ENCODE measurements around the gene CLIC3.
"Not testable (repeated sequence)": the region's sequence is repeated elsewhere in the genome, so short reads cannot be mapped to it uniquely, and the experiment has no call there.

Gene CLIC3, protein sequence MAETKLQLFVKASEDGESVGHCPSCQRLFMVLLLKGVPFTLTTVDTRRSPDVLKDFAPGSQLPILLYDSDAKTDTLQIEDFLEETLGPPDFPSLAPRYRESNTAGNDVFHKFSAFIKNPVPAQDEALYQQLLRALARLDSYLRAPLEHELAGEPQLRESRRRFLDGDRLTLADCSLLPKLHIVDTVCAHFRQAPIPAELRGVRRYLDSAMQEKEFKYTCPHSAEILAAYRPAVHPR

DNA sequence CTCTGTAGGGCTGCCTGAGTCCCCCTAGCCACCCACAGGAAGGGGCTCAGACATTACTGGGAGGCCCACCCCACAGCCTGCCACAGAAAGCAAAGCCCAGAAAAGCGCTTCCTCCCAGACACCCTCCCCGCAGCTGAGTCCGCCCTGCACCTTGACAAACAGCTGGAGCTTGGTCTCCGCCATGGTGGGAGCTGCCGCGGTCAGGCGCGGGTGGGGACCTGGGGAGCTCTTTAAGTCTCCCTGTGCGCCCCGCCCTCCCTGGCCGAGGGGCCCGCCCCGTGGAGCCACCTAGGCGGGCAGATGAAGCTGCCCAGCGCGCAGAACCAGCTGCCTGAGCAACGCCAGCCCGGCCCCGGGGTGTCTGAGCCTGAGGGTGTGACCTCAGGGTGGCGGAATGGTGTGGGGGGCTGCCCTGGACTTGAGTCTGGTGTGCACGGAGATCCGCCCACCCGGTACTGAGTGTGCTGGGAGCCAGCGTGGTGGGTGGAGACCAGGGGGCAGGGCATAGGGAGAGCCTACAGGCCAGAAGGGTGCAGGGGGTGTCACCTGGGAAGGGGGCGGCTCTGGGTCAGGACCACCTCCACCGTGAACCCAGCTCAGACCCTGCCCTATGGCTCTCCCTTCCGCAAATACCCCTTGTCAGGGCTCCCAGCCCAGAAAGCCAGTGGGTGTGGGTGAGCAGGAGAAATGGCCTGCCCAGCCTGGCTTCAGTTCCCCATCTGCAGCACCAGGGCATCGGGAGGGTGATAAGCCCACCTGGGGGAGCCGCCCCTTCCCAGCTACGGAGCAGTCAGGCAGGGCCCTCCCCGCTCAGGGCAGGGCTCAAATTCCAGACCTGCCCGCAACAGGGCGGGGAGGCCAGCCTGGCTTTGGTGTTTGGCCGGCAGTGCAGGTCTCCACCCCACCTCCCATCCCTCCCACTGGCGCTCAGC is at the start of gene CLIC3:
Gene CLIC3 (minus strand): TSS at position 208 of the 932 bp plus-strand sequence. CDS start 25 bp downstream, at position 183.
- DNase-seq, result peak; percentile 66

DNA sequence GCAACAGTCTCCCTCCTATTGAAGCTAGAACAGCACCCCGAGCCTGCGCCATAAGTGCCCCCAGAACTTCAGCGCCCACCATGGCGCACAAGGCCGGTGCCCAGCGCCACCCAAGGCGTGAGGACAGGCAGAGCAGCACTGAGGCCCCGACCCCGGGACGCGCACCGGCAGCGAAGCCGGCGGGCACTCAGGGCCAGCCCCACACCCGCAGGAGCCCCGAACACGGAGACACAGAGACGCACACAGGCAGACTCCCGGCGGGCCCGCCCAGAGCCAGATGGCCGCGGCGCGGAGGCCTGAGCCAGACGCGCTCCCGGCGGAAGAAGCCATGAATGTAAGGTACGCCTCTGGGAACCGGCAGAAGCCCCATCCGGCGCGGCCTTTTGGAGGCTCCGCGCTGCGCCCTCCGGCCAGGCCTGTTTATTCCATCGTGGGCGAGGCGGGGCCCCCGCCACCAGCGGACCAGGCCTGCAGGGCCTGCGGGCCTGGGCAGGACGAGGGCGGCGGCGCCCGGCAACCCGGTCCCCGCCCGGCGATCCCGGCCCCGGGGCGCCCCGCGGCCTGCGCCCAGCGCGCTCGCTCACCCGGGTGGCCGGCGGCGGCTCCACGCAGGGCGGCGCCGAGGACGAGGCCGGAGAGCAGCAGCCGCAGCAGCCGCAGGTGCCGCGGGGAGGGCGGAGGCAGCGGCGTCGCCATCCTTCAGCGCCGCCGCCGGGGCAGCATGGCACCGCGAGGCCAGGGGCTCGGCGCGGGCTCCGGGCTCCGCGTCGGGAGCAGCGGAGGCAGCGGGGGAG is 49.1 kb upstream of the CLIC3 start:
- peak; percentile 37 for DNase-seq

DNA sequence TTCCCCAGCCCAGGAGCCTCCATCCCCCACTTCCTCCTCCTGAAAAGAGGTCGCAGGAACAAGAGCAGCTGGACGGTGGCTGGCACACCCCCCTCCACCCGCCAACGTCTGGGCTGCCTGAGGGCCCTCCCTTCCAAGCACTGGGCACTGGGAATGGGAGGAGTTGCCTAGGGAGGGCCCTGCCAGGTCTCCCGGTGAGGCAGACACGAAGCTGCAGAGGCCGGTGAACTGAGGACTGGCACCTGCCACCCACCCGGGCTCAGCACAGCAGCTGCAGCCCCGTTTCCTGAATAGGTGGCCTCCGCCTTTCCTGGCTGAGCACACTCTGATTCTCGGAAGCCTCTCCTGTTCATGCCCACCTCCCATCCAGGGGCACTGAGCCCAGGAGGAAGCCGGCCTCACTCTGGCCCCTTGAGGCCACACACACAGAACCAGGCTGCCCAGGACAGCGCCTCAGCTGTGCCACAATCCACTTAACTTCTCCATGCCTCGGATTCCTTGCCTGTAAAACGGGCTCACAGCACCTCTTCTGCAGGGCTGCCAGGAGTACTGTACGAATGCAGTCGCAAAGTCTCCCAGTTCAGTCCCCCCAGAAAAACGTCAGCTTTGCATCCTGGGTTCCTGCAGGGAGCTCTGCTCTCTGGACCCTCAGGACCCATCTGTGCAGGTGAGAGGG is 48.3 kb upstream of the CLIC3 start:
- DNase-seq, result no peak

DNA sequence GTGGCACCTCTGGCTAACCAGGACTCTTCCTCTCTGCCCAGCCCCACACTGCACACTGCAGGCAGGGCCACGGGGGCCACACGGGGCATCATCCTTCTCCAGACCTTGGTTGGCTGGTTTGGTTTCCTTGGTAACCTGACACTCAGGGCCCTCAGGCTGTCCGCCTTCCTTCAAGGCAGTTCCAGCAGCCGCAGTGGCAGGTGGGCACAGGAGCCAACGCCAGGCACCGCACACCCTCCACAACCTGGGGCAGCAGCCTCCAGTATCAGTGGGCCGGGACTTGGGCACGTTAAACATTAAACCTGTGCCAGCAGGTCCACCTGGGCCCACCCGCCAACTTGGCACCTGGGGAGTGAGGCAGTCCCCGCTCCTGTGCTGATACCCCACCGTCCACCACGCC is 47.7 kb upstream of the CLIC3 start:
- DNase-seq, result no peak

DNA sequence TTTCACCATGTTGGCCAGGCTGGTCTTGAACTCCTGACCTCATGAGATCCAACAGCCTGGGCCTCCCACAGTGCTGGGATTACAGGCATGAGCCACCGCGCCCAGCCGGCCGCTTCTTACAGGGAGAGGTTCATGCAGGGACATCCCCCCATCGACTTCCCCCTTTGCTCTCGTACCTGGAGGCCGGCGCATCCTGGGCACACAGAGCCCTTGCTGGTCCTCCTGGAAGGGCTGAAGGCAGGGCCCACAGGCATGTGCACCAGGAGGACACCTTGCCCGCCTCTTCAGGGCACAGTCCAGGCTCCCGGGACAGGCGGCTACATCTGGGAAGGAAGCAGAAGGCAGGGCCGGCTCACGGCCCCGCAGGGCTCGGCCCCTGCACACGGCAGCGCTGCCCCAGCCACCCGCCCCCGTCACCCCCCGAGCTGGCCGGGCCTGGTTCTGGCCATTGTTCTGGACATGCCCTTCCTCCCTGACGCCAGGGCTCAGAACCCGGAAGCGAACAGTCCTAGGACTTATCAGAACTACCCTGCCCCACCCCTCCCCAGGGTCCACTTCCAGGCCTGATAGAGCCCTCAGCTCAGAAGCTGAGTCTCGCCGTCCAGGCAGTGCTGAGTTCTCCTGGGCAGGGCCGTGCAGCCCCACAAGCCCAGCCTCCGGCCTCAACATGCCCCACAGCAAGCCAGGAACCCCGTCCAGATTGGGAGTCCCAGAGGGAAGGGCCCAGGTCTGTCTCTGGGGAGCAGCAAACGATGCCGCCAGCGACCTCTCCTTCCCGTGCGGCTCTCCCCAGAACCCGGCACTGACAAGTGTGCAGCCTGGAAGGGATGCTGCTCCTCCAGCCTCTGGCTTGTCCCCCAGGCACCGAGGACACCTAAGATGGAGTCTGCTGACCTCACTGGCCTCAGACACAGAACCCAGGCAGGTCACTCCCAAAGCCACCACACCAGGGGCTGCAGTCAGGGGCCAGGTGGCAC is 46.7 kb upstream of the CLIC3 start:
- DNase-seq, result no peak

DNA sequence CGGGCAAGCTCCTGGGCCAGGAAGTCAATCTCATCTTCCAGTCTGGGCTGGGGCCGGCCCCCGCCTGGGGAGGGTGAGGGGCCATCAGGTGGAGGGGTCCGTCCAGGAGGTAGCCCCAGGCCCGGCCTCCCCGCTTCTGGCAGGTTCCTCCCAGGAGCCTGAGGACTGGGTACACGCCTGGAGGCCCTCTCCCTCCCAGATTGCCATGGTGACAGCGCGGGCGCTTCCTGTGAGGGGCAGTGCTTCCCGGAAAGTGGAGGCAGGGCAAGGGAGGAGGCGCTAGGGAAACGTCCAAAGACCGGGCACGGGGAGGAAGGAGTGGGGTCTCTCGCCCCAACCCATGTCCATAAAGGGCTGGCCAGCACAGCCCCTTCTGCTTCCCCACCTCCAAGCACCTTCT is 44.8 kb upstream of the CLIC3 start:
- DNase-seq, result no peak

DNA sequence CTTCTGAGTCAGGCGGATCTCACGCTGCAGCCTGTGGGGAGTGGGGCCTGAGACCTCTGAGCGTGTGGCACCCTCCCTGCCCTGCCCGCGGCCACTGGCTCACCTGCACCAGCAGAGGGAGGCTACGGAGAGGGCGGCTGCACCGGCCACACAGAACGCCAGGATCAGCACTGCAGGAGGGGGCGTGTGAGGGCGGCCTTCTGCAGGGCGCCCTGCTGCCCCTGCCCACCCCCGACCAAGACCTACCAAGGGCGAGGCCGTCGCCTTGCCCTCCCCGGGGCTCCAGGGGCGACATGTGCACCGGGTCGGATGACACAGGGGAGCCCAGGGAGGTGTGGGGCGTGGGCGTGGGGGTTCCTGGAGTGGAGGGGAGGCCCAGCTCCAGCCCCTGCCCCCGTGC is 44.2 kb upstream of the CLIC3 start:
- DNase-seq, result no peak

DNA sequence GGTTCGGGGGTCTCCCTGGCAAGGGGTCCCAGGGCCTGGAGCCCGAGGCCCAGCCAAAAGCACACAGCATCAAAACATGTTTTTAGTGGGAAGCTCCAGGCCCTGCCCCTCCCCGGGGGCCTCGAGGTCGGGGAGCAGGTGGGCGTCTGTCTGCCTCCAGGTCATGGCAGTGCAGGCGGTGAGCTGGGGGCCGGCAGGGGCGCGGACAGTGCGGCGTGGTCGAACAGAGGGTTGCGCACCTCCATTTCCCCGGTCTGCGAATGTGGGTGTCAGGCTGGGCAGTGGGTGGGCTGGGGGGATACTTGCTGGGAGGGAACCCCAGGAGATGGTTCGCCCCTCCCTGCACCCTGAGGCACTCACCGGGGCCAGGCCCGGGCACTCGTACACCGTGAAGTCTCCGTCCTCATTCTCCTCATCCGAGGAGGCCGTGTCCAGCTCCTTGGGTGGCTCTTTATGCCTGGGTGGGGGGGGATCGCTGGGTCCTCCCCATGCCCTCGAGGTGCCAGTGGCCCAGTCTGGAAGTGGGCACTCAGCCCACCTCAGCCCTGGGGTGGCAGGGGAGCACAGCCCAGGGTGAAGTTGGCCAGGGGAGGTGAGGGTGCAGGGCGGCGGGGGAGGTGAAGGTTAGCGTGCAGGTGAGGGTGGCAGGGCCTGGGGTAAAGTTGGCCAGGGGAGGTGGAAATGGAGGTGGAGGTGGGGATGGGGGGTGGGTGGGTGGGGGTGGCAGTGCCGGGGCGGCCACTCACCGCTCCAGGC is 43.4 kb upstream of the CLIC3 start:
- no peak for DNase-seq

DNA sequence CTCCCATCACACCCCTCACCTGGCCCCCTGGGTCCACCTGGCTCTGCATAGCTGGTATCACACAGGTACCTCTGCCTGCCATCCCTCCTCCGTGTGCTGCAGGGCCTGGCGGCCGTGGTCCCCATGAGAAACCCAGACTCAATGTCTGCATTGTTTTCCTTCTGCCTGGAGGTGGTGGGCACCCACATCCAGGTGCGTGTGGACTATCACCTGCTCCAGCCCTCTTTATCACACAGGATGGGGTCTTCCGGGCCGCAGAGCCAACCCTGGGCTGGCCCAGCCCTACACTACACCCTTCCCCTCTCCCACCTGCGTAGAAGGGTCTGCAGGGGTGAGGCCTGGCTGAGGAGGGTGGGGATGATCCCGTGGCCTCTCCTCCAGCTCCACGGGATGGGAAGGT is 42.5 kb upstream of the CLIC3 start:
- no peak for DNase-seq

DNA sequence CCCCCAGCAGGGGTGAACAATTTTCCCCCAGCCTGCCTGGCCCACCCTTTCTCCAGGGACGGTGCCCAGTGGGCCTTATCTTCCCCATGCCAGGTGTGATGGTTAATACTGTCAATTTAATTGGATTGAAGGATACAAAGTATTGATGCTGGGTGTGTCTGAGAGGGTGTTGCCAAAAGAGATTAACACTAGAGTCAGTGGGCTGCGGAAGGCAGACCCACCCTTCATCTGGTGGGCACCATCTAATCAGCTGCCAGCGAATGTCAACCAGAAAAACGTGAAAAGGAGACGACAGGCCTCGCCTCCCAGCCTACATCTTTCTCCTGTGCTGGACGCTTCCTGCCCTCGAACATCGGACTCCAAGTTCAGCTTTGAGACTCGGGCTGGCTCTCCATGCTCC is 41.1 kb upstream of the CLIC3 start:
- no peak for DNase-seq

DNA sequence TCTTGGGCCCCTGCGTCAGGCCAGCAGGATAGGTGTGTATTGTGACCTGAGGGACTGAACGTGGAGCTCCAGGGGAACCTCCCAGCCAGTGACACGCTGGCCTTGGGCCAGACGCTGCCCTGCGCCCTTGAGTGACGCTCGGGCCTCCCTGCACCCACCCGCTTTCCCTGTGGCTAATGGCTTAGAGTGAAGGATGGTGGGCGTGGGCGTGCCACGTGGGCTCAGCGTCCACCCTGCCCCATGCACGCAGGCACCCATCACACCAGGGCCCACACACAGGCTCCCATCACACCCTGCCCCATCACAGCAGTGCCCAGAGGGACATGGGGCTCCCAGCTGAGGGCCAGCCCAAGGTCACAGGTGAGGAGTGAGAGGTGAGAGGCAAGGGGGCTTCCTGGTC is 40.7 kb upstream of the CLIC3 start:
- DNase-seq, result no peak

DNA sequence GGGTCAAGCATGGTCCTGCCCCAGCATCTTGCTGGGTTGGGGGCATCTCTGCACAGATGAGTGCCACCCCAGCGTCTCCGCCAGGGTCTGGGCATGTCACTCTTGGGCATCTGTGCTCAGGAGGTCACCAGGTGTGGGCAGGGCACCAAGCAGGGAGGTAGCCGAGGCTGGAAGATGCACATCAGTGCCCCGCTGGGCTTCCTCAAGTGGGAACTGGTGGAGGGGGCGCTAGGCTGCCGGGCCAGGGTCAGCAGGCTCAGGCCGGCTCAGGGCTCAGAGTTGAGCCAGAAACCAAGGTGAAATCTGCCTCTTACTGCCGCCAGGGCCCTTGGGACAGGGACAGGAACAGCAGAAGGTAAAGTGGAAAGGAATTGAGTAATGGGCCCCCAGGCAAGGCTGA is 39.6 kb upstream of the CLIC3 start:
- DNase-seq, result no peak

DNA sequence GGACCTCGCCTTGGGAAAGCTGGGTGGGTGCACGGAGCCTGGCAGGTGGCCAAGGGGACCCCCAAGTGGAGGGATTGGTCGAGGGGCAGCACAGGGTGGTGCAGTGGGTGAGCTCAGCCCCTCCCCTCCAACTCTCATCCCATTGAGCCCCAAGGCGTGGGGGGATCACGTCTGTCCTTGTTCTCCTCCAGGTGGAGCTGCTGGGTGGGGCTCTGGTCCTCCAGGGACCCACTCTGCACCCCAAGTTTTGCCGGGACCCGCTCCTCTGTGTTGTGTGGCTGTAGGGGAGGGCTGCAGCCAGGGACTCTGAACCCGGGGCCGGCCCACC is 39.1 kb upstream of the CLIC3 start:
- no peak for DNase-seq

DNA sequence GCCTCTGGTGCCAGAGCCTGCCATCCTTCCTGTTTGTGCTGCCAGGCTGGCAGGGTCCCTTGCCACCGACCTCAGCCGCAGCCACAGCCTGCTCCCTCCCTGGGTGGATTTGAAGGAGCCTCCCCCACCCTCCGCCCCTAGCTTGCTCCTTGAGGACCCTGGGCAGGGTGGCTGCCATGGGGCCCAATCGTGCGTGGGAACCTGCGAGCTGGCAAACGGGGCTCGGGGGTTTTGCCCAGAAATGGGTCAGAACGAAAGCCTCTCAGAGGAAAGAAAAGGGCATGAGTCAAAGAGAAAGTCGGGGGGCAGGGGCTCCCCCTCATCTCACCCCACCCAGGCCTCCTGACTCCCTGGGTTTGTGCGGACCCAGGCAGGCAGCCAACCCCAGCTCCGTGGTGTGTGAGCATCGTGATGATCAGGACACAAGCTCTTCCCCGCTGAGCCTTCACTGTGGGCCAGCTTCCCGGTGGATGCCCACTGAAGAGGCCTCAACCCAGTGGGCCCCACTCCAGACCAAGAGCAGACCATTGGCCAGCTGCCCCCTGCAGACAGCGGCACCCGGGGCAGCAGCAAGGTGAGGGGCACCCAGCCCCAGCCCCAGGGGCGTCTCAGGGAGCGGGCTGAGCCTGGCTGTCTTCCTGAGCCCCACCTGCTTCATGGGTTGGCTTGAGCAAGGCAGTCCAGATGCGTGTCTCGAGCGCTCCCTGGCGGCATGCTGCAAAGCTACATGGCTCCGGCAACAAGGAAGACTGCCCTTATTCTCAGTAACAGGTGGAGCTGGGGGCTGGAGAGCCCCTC is 38.5 kb upstream of the CLIC3 start:
- DNase-seq, result peak; percentile 89

DNA sequence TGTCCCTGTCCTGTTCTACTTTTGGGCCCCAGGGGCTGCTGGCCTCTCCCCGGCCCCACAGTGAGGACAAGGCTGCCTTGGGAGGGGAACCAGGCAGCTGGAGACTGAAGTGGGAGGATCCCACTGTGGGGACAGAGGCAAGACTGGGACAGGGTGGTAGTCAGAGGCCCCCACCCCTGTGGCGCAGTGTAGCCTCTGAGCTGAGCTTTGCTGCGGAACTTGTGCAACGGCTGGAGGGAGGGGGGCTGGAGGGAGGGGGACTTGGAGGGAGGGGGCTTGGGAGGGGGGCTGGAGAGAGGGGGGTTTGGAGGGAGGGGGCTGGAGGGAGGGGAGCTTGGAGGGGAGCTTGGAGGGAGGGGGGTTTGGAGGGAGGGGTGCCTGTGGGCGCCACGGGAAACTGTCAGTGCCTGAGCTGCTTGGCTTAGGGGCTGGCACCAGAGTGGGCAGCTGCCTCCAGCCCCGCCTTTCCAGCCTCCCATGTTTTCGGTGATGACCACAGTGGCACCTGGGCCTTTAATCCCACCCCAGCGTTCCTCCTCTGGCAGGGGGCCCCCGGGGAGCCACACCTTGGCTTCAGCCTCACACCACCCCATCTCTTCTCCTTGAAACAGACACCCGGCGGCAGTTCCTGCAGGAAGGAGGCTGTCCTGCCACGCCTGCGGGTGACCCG is 37.8 kb upstream of the CLIC3 start:
- DNase-seq, result no peak

DNA sequence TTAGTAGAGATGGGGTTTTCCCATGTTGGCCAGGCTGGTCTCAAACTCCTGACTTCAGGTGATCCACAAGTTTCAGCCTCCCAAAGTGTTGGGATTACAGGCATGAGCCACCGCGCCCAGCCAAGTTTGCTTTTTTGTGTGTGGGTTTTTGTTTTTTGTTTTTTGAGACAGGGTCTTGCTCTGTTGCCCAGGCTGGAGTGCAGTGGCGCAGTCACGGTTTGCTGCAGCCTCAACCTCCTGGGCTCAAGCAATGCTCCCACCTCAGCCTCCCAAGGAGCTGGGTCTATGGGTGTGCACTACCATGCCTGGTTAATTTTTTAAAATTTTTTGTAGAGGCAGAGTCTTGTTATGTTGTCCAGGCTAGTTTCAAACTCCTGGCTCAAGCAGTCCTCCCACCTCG is 37.1 kb upstream of the CLIC3 start:
- not testable (repeated sequence) for DNase-seq

DNA sequence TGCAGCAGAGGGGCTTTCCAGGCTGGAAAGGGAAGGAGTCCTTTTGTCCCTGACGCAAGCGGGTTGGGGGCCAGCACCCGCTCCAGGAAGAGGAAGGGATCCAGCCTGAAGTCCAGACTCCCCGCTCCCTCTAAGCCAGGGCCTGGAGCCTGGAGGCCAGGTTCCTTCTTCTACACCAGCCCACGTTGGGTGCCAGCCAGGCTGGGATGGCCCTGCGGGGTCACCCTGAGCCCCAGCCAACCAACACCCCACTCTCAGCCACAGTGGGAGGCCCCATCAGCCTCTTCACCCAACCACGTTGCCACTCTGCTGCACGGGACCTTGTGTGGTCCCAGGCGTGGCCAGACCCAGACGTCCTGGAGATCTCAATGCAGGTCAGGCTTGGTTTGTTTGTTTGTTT is 36.5 kb upstream of the CLIC3 start:
- DNase-seq, result no peak

DNA sequence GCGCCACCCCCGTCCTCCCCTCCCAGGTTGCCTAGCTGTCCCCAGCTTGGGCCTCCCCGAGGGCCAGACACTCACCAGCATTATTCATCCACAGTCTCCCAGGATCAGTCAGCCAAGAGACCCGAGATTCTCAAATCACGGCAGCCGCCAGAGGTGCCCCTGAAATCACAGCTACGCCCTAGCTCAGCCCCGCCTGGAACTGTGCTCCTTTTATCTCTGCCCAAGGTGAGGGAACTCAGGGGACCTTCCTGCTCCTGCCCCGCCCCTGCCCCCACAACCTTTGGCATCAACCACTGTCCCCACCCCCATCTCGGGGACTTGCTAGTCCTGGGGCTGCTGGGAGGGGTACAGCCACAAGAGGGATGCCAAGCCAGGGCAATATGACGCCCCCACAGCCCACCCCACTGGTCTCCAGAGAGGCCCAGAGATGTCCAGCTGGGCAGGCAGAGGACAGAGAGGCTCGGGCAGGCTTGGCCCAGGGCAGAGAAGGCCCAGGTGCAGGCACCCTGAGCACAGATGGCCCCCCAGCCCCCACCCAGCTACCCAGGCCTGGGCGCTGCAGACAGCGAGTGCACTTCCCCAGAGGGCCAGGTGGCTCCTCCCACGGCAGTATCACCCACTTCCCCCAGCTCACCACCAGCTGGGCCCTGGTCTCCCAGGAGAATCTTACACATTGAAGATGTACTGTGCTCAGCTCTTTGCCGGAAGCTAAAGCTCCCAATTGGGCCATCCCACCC is 35.7 kb upstream of the CLIC3 start, which contains the start of gene FUT7:
Gene FUT7 (minus strand): TSS at position 185 of the 737 bp plus-strand sequence. CDS start 97 bp downstream, at position 88.
- DNase-seq, result peak; percentile 34

Data from activated T-cell treated with anti-CD3 and anti-CD28 coated beads, Interleukin-2, amount 50 U/mL, for 1 hour (primary cell).